C4-2B (cell line): ENCODE results near the gene SLC43A2.
"Not testable (repeated sequence)": the region's sequence is repeated elsewhere in the genome, so short reads cannot be mapped to it uniquely, and the experiment has no call there.

Experiments used
- H3K27ac ChIP-seq: fragments of 450-650 bp; 2 replicates; pipeline ENCODE4 v1.5.1; 2017
- CTCF ChIP-seq: fragments of 450-650 bp; conservative IDR thresholded peaks from 2 replicates; pipeline ENCODE4 v1.5.1; 2017; ENCODE audit warnings: mild to moderate bottlenecking
- ZFX ChIP-seq: fragments of 450-650 bp; IDR thresholded peaks from 2 replicates; pipeline ENCODE4 v1.6.1; 2017

SLC43A2 gene

GRCh38 chr17:1573932-1574696, 54.5 kb downstream of the SLC43A2 start:
- no peak overlapping the region; the same call in 1 of the 2 replicates for H3K27ac ChIP-seq
- TF ChIP-seq ZFX (no peak), CTCF (peak; percentile 94)

DNA sequence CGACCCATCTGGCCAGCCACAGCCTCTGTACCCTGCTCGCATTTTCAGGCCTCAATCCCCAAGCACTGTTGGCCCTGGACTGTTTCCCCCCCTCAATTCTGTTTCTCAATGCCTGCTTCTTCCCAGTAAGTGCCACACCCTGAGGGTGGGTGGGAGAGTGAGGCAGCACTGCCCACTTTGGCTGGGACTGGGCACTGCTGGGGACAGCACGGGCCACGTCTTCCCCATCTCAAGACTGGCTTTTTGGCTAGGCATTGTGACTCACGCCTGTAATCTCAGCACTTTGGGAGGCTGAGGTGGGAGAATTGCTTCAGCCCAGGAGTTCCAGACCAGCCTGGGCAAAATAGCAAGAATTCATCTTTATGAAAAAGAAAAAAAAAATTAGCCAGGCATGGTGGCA, 56.0 kb downstream of the SLC43A2 start:
- peak overlapping the region; percentile 3; the same call in 1 of the 2 replicates for H3K27ac ChIP-seq

DNA sequence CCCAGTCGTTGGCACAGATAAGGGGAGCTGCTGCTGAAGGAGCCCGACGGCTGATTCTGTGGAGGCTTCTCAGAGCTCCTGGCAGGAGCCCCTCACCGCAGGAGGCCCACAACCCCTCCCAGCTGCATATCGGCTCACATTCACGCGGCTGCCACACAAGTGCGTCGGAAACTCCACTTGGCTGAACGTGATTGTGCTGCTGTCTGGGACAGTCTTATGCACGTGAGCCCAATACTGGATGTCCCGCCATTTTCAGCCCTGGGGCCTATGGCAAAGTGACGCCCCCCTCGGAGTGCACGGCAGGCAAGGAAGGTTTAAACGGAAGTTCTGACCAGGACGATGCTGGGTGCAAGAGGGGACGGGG, 57.3 kb downstream of the SLC43A2 start:
- TF ChIP-seq ZFX (no peak), CTCF (no peak)
- H3K27ac ChIP-seq, result no peak overlapping the region

DNA sequence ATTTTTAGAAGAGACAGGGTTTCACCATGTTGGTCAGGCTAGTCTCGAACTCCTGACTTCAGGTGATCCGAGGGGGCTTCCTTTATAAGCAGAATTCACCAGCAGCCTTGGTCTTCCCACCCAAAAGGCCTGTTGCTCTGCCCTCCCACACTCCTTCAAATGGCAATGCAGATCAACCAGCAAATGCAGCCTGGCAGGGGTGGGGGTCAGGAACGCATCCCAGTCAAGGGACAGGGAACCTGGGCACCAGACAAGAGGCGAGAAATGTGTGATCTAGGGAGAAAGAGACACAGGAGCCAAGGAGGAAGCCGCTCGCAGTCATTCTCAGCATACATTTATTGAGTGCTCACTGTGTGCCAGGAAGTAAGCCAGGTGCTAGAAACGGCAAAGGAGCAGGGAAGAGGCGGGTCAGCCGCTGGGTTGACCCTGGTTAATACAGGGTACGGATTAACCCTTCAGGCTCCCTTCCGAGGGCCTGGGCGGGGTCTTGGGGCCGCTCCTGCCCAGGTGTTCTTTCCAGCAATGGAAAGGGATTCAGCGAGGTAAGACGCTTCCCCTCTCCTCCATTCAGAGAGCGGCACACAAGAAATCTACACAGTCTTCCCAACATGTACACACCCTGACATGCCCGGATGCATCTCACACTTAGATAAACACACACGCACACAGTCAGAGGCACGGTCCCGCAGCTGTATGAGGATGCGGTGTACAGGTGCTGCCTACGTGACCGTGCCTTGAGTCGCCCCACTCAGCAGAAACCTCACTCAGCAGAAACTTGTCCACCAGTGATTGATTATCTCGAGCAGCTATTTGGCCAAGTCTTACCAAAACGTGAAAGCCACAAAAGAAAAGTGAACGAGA, 59.5 kb downstream of the SLC43A2 start:
- TF ChIP-seq ZFX (no peak), CTCF (no peak)
- H3K27ac ChIP-seq, result peak overlapping the region; percentile 50

GRCh38 chr17:1566505-1567199, 62.0 kb downstream of the SLC43A2 start:
- H3K27ac ChIP-seq, result no peak overlapping the region
- TF ChIP-seq ZFX (no peak), CTCF (no peak)

- TF ChIP-seq CTCF (no peak), ZFX (no peak)
- no peak overlapping the region for H3K27ac ChIP-seq
Measured at GRCh38 chr17:1565877-1566276, 62.8 kb downstream of the SLC43A2 start.

- no peak for TF ChIP-seq ZFX
- no peak for TF ChIP-seq CTCF
- H3K27ac ChIP-seq, result no peak overlapping the region
Measured at GRCh38 chr17:1563786-1564613, 64.6 kb downstream of the SLC43A2 start.

DNA sequence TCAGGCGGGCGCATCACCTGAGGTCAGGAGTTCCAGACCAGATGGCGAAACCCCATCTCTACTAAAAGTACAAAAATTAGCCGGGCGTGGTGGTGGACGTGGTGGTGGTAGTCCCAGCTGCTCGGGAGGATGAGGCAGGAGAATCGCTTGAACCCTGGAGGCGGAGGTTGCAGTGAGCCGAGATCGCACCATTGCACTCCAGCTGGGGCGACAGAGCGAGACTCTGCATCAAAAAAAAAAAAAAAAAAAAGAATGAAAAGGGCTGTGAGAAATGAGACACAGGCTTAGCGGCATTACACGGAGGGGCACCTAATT, 65.2 kb downstream of the SLC43A2 start:
- not testable (repeated sequence) for H3K27ac ChIP-seq
